ENCODE results near the gene MUL1.

Gene MUL1

GRCh38 chr1:20474333-20474975 is 33.5 kb downstream of the MUL1 start:
- TF ChIP-seq ZNF274 (IDR thresholded peaks at IDR 0.05; ENCODE audit: low read depth, low read length), result no peak

GRCh38 chr1:20473894-20474293 is 34.1 kb downstream of the MUL1 start:
- H3K4me3 ChIP-seq (ENCODE audit: low read length), result no peak overlapping the region
- TF ChIP-seq ZNF274 (IDR thresholded peaks at IDR 0.05; ENCODE audit: low read depth, low read length), result no peak

More at GRCh38 chr1:20474333-20474975, 33.5 kb downstream of the MUL1 start:
- H3K4me3 ChIP-seq (ENCODE audit: low read length), result no peak overlapping the region

GRCh38 chr1:20472860-20473711 is 34.9 kb downstream of the MUL1 start:
- no peak for TF ChIP-seq ZNF274 (IDR thresholded peaks at IDR 0.05; ENCODE audit: low read depth, low read length)
- no peak overlapping the region for H3K4me3 ChIP-seq (ENCODE audit: low read length)

DNA sequence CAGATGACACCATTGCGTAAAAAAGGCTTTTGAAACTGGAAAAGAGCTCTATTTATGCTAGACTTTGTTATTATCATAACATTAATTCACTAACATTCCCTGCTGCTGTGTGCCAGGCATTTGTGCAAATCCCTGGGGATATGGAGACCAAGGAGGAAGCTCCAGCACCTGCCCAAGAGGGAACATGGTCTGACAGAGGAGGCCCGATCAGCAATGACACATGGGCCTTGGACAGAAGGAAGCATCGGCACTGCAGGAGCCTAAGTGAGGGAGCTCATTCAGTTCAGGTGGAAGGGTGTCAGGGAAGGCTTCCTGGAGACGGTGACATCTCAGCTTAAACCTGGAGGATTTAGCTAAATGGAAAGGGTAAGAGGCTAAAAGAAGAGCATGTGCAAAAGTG is 35.8 kb downstream of the MUL1 start:
- no peak for TF ChIP-seq ZNF274 (IDR thresholded peaks at IDR 0.05; ENCODE audit: low read depth, low read length)
- no peak overlapping the region for H3K4me3 ChIP-seq (ENCODE audit: low read length)

- no peak for TF ChIP-seq ZNF274 (IDR thresholded peaks at IDR 0.05; ENCODE audit: low read depth, low read length)
Measured at GRCh38 chr1:20470194-20470593, 37.8 kb downstream of the MUL1 start.

GRCh38 chr1:20469406-20470076 is 38.4 kb downstream of the MUL1 start:
- TF ChIP-seq ZNF274 (IDR thresholded peaks at IDR 0.05; ENCODE audit: low read depth, low read length), result no peak
- no peak overlapping the region for H3K4me3 ChIP-seq (ENCODE audit: low read length)

More at GRCh38 chr1:20470194-20470593, 37.8 kb downstream of the MUL1 start:
- no peak overlapping the region for H3K4me3 ChIP-seq (ENCODE audit: low read length)

DNA sequence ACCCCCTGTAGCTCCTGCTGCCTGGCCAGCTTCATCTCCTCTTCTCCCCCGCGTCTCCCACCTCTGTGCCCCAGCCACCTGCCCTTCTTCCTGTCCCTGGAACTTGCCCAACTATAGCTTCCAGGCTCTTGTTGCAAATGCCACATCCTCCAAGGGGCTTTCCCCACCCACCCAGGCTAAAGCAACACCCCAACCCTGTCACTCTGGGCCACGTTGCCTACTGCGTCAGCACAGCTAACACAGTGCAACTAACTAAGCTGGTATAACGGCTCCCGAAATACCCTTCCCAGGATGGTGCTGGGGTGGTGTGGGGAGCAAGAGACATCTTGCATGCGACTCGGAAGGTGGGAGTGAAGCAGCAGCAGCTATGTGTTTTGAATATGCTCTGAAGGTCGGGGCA is 41.7 kb downstream of the MUL1 start:
- no peak for TF ChIP-seq ZNF274 (IDR thresholded peaks at IDR 0.05; ENCODE audit: low read depth, low read length)
- no peak overlapping the region for H3K4me3 ChIP-seq (ENCODE audit: low read length)

GRCh38 chr1:20465187-20465586 is 42.8 kb downstream of the MUL1 start:
- no peak for TF ChIP-seq ZNF274 (IDR thresholded peaks at IDR 0.05; ENCODE audit: low read depth, low read length)

DNA sequence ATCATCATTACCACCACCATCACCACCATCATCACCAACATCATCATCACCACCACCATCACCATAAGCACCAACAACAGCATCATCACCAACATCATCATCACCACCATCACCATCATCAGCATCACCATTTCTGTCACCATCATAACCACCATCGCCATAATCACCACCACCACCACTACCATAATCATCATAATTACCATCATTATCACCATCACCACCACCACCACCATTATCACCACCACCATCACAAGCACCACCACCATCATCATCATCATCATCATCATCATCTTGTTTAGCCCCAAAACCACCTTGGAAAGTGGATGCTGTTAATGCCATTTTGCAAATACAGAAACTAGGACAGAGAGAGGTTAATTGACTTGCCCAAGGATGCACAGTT is 44.4 kb downstream of the MUL1 start:
- no peak overlapping the region for H3K4me3 ChIP-seq (ENCODE audit: low read length)
- no peak for TF ChIP-seq ZNF274 (IDR thresholded peaks at IDR 0.05; ENCODE audit: low read depth, low read length)

More at GRCh38 chr1:20465187-20465586, 42.8 kb downstream of the MUL1 start:
- no peak overlapping the region for H3K4me3 ChIP-seq (ENCODE audit: low read length)

GRCh38 chr1:20462397-20462796 is 45.6 kb downstream of the MUL1 start:
- TF ChIP-seq ZNF274 (IDR thresholded peaks at IDR 0.05; ENCODE audit: low read depth, low read length), result no peak
- H3K4me3 ChIP-seq (ENCODE audit: low read length), result no peak overlapping the region

DNA sequence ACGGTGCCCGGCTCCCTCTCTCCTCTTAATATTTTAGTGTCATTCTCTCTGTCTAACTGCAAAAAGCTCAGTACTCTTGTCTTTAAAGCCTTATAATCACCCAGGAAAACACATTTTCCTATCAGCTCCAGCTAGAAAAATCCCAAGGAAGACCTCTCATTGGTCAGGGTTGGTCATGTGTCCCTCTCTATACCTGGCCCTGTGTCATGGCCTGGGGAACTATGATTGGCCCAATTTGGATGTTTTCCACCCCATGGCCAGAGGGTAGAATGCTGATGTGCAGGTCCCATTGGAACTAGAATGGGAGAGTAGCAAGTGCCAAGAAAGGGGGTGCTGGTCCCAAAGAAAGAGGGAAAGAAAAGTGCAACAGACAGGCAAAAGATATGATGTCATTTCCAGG is 49.2 kb downstream of the MUL1 start:
- H3K4me3 ChIP-seq (ENCODE audit: low read length), result no peak overlapping the region
- TF ChIP-seq ZNF274 (IDR thresholded peaks at IDR 0.05; ENCODE audit: low read depth, low read length), result no peak

GRCh38 chr1:20454004-20454403 is 53.9 kb downstream of the MUL1 start:
- no peak overlapping the region for H3K4me3 ChIP-seq (ENCODE audit: low read length)
- no peak for TF ChIP-seq ZNF274 (IDR thresholded peaks at IDR 0.05; ENCODE audit: low read depth, low read length)

- TF ChIP-seq ZNF274 (IDR thresholded peaks at IDR 0.05; ENCODE audit: low read depth, low read length), result no peak
- no peak overlapping the region for H3K4me3 ChIP-seq (ENCODE audit: low read length)
Measured at GRCh38 chr1:20449735-20450311, 58.1 kb downstream of the MUL1 start.

All from GM08714 (cell line).